Panc1 (cell line): Measurements from ENCODE around the gene NOS1AP. TPM values are rescaled to one million over a fixed set of nuclear protein-coding genes. Genes with fewer than 3 reads are reported as not detected.

Experiments
- ATAC-seq: fragments of 200-7000 bp; cut with Tn5 transposase; 2 replicates; pipeline ENCODE4 v1.9.1; 2020; ENCODE audit warnings: mild to moderate bottlenecking, moderate library complexity
- BruUV-seq: library from RNA; stranded (reverse); fragments of 400-500 nt; replicated peaks from 2 replicates; lab custom pipeline; 2021; lab: Mats Ljungman, UMichigan
- CTCF ChIA-PET: fragments of 300-600 bp; sonication (Branson Sonifier 250); formaldehyde crosslinking; loops from one replicate; lab custom pipeline; 2022; ENCODE audit warnings: antibody characterized with exemption; lab: Charles Lee
- POLR2A ChIA-PET: fragments of 300-600 bp; sonication (Branson Sonifier 250); formaldehyde crosslinking; loops from one replicate; lab custom pipeline; 2022; ENCODE audit warnings: antibody characterized with exemption; lab: Charles Lee
- DNase-seq: peaks from one replicate; pipeline ENCODE4 v3.0.0-alpha.2; 2010; ENCODE audit warnings: low read depth, low spot score
- H3K27ac ChIP-seq: 2 replicates; pipeline ENCODE4 v1.5.1; 2011; ENCODE audit warnings: mild to moderate bottlenecking, low read length, inconsistent platforms
- H3K27me3 ChIP-seq: fragments of 200-500 bp; sonication (Bioruptor generic); 2 replicates; pipeline ENCODE4 v1.6.0; 2014; ENCODE audit warnings: low read length, inconsistent platforms; ENCODE audit not compliant: control insufficient read depth, insufficient read depth
- H3K36me3 ChIP-seq: fragments of 200-500 bp; sonication (Bioruptor generic); 2 replicates; pipeline ENCODE4 v1.5.1; 2014; ENCODE audit warnings: inconsistent platforms, mild to moderate bottlenecking, low read length, moderate library complexity; ENCODE audit not compliant: control insufficient read depth, insufficient read depth
- H3K4me1 ChIP-seq: 2 replicates; pipeline ENCODE4 v1.5.1; 2011; ENCODE audit warnings: inconsistent platforms, mild to moderate bottlenecking, low read length, moderate library complexity; ENCODE audit not compliant: control insufficient read depth, insufficient read depth
- H3K4me3 ChIP-seq, 2 experiments: 2 replicates each; pipeline ENCODE4 v1.5.1; 2011 to 2012; ENCODE audit warnings: low read depth in 2 of 2, low read length in 2 of 2, mild to moderate bottlenecking in 2 of 2, inconsistent platforms in 1 of 2, moderate library complexity in 1 of 2
- H3K9me3 ChIP-seq: fragments of 200-500 bp; sonication (Bioruptor generic); 2 replicates; pipeline ENCODE4 v1.5.1; 2014; ENCODE audit warnings: low read depth, mild to moderate bottlenecking, inconsistent platforms, low read length, moderate library complexity; ENCODE audit not compliant: control insufficient read depth, insufficient read depth
- CTCF ChIP-seq: fragments of 450-650 bp; IDR thresholded peaks from 2 replicates; pipeline ENCODE4 v1.5.1; 2017; ENCODE audit warnings: mild to moderate bottlenecking
- POLR2AphosphoS5 ChIP-seq: IDR thresholded peaks from 2 replicates; pipeline ENCODE4 v1.6.1; 2012; ENCODE audit warnings: mild to moderate bottlenecking, low read depth, low read length, moderate library complexity
- REST ChIP-seq, 2 experiments: IDR thresholded peaks; 2 replicates each; pipeline ENCODE4 v1.6.1; 2011 to 2012; ENCODE audit warnings: low read depth in 2 of 2, control low read depth in 1 of 2, low read length in 1 of 2, mild to moderate bottlenecking in 1 of 2, moderate library complexity in 1 of 2; ENCODE audit not compliant: insufficient read depth in 1 of 2
- SIN3A ChIP-seq: IDR thresholded peaks from 2 replicates; pipeline ENCODE4 v1.6.1; 2012; ENCODE audit warnings: low read depth, mild to moderate bottlenecking, low read length, moderate library complexity, borderline replicate concordance; ENCODE audit not compliant: insufficient read depth
- TCF7L2 ChIP-seq: IDR thresholded peaks from 2 replicates; pipeline ENCODE4 v1.6.1; 2011; ENCODE audit warnings: mild to moderate bottlenecking, low read depth, low read length, inconsistent platforms
- in situ Hi-C: cut with HindIII; loops from 2 replicates; pipeline ENCODE4 v1.10.0; 2016; ENCODE audit warnings: low sequenced_read_pairs, low pct_unique_long_range_greater_than_20kb
- intact Hi-C: fragments of 100-400 bp; cut with micrococcal nuclease; formaldehyde crosslinking; loops from one replicate; pipeline ENCODE4 v1.10.0; 2022; ENCODE audit not compliant: unreplicated experiment
- total RNA-seq: library from RNA; stranded (reverse); gene quantifications from one replicate; pipeline ENCODE4 v1.2.1, GENCODE V29; 2021; ENCODE audit not compliant: unreplicated experiment

Gene NOS1AP
- total RNA-seq, 1 experiment from 2014 or later = 27.9 TPM

- TF ChIP-seq POLR2AphosphoS5 (no peak), TCF7L2 (no peak), SIN3A (no peak), REST (IDR thresholded peaks at IDR 0.05; ENCODE audit: insufficient read depth in 1 of 2, low read depth in 2 of 2, low read length in 1 of 2) (no peak), CTCF (no peak)
- Histone ChIP-seq H3K27ac (no peak overlapping the region), H3K4me1 (no peaks in the 10 kb centered on the region), H3K4me3 (no peak overlapping the region), H3K27me3 (no peaks in the 10 kb centered on the region), H3K9me3 (no peaks in the 10 kb centered on the region), H3K36me3 (no peaks in the 10 kb centered on the region)
- CTCF ChIA-PET = no interaction called here
- intact Hi-C loops (no loop called here), in situ Hi-C loops (no loop called here)
- no TSS peak for BruUV-seq
- POLR2A ChIA-PET = no interaction called here
- DNase-seq = no peak
- no peak for ATAC-seq
Measured at GRCh38 chr1:162416215-162416614, 346.7 kb downstream of the NOS1AP start.

- ChIA-PET POLR2A (no interaction called here), CTCF (no interaction called here)
- intact Hi-C loops = no loop called here
- H3K36me3 ChIP-seq = no peaks in the 10 kb centered on the region
- no peak overlapping the region for H3K27ac ChIP-seq
- TF ChIP-seq CTCF (no peak), POLR2AphosphoS5 (no peak), REST (IDR thresholded peaks at IDR 0.05; ENCODE audit: insufficient read depth in 1 of 2, low read depth in 2 of 2, low read length in 1 of 2) (no peak), SIN3A (no peak), TCF7L2 (no peak)
- H3K4me3 ChIP-seq = no peak overlapping the region
- no TSS peak for BruUV-seq
- no peaks in the 10 kb centered on the region for H3K27me3 ChIP-seq
- ATAC-seq = no peak
- in situ Hi-C loops = no loop called here
- DNase-seq = no peak
- no peaks in the 10 kb centered on the region for H3K4me1 ChIP-seq
- no peaks in the 10 kb centered on the region for H3K9me3 ChIP-seq
Measured at GRCh38 chr1:162416909-162417308, 347.4 kb downstream of the NOS1AP start.
